ENCODE results near the gene COG2. TPM values are rescaled to one million over a fixed set of nuclear protein-coding genes. Genes with fewer than 3 reads are reported as not detected.

COG2 gene
- total RNA-seq, 1 donor = 23.9 TPM

GRCh38 chr1:230680300-230681025 lies 38.2 kb downstream of the COG2 start:
- DNase-seq (ENCODE audit: insufficient read length, low spot score, missing footprints) = no peak
- Histone ChIP-seq H3K9me3 (ENCODE audit: low read depth, low read length) (no peaks in the 10 kb centered on the region), H3K79me2 (ENCODE audit: insufficient read depth, low read length) (no peaks in the 10 kb centered on the region), H3K4me3 (ENCODE audit: insufficient read depth, low read length) (no peak overlapping the region), H3K4me2 (ENCODE audit: insufficient read depth, low read length) (no peak overlapping the region), H3K27ac (ENCODE audit: low read depth, low read length) (no peak overlapping the region), H3K36me3 (ENCODE audit: insufficient read depth, low read length) (peaks cover 24% of the 10 kb centered on the region), H3K4me1 (ENCODE audit: insufficient read depth, low read length) (peaks cover 18% of the 10 kb centered on the region), H2AFZ (ENCODE audit: low read length) (no peak overlapping the region), H4K20me1 (ENCODE audit: insufficient read depth, low read length) (no peaks in the 10 kb centered on the region), H3K27me3 (ENCODE audit: insufficient read depth, low read length) (no peaks in the 10 kb centered on the region)
- no peak for TF ChIP-seq CTCF (IDR thresholded peaks at IDR 0.05; ENCODE audit: extremely low read depth, low read depth, low read length)

DNA sequence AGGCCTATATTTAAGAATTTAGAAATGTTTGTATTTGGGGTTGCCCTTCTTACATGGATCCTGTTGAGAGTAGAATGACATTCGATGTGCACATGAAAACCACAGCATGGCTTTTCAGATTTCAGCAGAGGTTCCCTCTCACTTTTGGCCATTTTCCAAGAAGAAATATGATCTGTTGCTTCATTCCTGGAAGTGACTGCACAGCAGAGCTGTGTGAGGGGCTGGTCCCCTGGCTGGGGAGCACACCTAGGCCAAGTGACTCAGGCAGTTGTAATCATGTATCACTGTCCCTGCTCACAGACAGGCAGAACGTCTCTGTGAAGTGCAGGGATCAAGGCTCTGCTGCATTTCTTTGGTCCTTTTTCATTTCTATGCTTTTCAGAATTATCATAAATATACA lies 39.3 kb downstream of the COG2 start:
- Histone ChIP-seq H3K36me3 (ENCODE audit: insufficient read depth, low read length) (peaks cover 29% of the 10 kb centered on the region), H3K79me2 (ENCODE audit: insufficient read depth, low read length) (no peaks in the 10 kb centered on the region), H3K4me1 (ENCODE audit: insufficient read depth, low read length) (peaks cover 18% of the 10 kb centered on the region), H4K20me1 (ENCODE audit: insufficient read depth, low read length) (no peaks in the 10 kb centered on the region), H3K27ac (ENCODE audit: low read depth, low read length) (no peak overlapping the region), H2AFZ (ENCODE audit: low read length) (no peak overlapping the region), H3K27me3 (ENCODE audit: insufficient read depth, low read length) (no peaks in the 10 kb centered on the region), H3K4me3 (ENCODE audit: insufficient read depth, low read length) (no peak overlapping the region), H3K4me2 (ENCODE audit: insufficient read depth, low read length) (no peak overlapping the region), H3K9me3 (ENCODE audit: low read depth, low read length) (no peaks in the 10 kb centered on the region)
- no peak for DNase-seq (ENCODE audit: insufficient read length, low spot score, missing footprints)
- no peak for TF ChIP-seq CTCF (IDR thresholded peaks at IDR 0.05; ENCODE audit: extremely low read depth, low read depth, low read length)

- no peak for DNase-seq (ENCODE audit: insufficient read length, low spot score, missing footprints)
- no peak overlapping the region for H3K4me3 ChIP-seq (ENCODE audit: insufficient read depth, low read length)
- peaks cover 18% of the 10 kb centered on the region for H3K4me1 ChIP-seq (ENCODE audit: insufficient read depth, low read length)
- H3K4me2 ChIP-seq (ENCODE audit: insufficient read depth, low read length) = no peak overlapping the region
- H3K9me3 ChIP-seq (ENCODE audit: low read depth, low read length) = no peaks in the 10 kb centered on the region
- no peaks in the 10 kb centered on the region for H3K27me3 ChIP-seq (ENCODE audit: insufficient read depth, low read length)
- no peak overlapping the region for H3K27ac ChIP-seq (ENCODE audit: low read depth, low read length)
- H2AFZ ChIP-seq (ENCODE audit: low read length) = no peak overlapping the region
- H3K36me3 ChIP-seq (ENCODE audit: insufficient read depth, low read length) = peaks cover 35% of the 10 kb centered on the region
- TF ChIP-seq CTCF (IDR thresholded peaks at IDR 0.05; ENCODE audit: extremely low read depth, low read depth, low read length) = no peak
- no peaks in the 10 kb centered on the region for H4K20me1 ChIP-seq (ENCODE audit: insufficient read depth, low read length)
- no peaks in the 10 kb centered on the region for H3K79me2 ChIP-seq (ENCODE audit: insufficient read depth, low read length)
Observed at GRCh38 chr1:230682274-230682673, 40.0 kb downstream of the COG2 start.

DNA sequence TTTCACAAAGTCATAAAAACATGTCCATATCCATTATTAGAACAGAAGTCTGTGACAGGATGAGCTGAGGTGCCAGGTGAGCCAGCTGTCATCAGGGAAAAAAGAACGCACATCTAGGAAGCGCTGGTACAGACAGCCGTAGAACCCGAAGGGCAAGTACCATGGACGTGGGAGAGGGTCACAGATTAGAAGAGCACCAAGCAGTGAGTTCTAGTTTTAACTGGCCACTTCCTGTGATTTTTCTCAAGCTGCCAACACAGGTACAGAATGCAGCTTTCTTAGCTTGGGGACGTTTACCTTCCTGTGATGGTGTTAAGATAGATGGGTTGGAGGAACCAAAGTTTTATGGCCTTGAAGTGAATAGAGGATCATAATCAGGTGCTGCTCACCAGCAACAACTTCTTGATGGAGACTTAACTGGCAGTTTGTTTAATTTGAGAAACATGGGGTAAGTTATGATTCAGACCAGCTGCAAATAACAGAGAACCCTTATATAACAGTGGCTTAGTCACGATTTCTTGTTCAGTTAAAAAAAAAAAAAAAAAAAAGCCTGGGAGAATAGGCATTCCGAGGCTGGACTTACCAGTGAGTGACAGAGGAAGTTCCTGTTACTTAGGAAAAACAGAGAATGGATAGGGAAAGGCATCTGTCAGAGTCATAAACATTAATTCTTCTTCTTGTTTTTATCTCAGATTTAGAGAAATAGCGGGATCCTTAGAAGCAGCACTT lies 40.8 kb downstream of the COG2 start:
- Histone ChIP-seq H3K36me3 (ENCODE audit: insufficient read depth, low read length) (peaks cover 38% of the 10 kb centered on the region), H3K4me3 (ENCODE audit: insufficient read depth, low read length) (no peak overlapping the region), H3K79me2 (ENCODE audit: insufficient read depth, low read length) (no peaks in the 10 kb centered on the region), H3K27ac (ENCODE audit: low read depth, low read length) (no peak overlapping the region), H3K4me1 (ENCODE audit: insufficient read depth, low read length) (peaks cover 18% of the 10 kb centered on the region), H4K20me1 (ENCODE audit: insufficient read depth, low read length) (no peaks in the 10 kb centered on the region), H3K4me2 (ENCODE audit: insufficient read depth, low read length) (no peak overlapping the region), H3K27me3 (ENCODE audit: insufficient read depth, low read length) (no peaks in the 10 kb centered on the region), H3K9me3 (ENCODE audit: low read depth, low read length) (no peaks in the 10 kb centered on the region), H2AFZ (ENCODE audit: low read length) (no peak overlapping the region)
- no peak for TF ChIP-seq CTCF (IDR thresholded peaks at IDR 0.05; ENCODE audit: extremely low read depth, low read depth, low read length)
- peak; percentile 67 for DNase-seq (ENCODE audit: insufficient read length, low spot score, missing footprints)

Measured in osteoblast (primary cell).